ENCODE measurements around the gene SLC25A13.

The SLC25A13 gene

GRCh38 chr7:96102096-96102811 is 219.6 kb downstream of the SLC25A13 start:
- H3K27ac ChIP-seq (ENCODE audit: low read length): no peak overlapping the region
- H3K9me3 ChIP-seq (ENCODE audit: control insufficient read depth in 2 of 2, low read length in 2 of 2): peaks cover 4 to 5% of the 10 kb centered on the region in 2 donors
- no peak overlapping the region for H3K9ac ChIP-seq (ENCODE audit: low read length in 2 of 2)
- H3K27me3 ChIP-seq (ENCODE audit: control insufficient read depth in 1 of 2, insufficient read depth in 2 of 2, low read length in 2 of 2): no peaks in the 10 kb centered on the region
- no peaks in the 10 kb centered on the region for H3K4me1 ChIP-seq (ENCODE audit: control insufficient read depth, insufficient read depth, low read length)
- no peaks in the 10 kb centered on the region for H3K36me3 ChIP-seq (ENCODE audit: control insufficient read depth in 2 of 2, insufficient read depth in 2 of 2, low read length in 2 of 2)
- H3K4me3 ChIP-seq (ENCODE audit: low read length in 2 of 2): no peak overlapping the region

- no peak overlapping the region for H3K27ac ChIP-seq (ENCODE audit: low read length)
- no peaks in the 10 kb centered on the region for H3K36me3 ChIP-seq (ENCODE audit: control insufficient read depth in 2 of 2, insufficient read depth in 2 of 2, low read length in 2 of 2)
- H3K4me3 ChIP-seq (ENCODE audit: low read length in 2 of 2): no peak overlapping the region
- H3K4me1 ChIP-seq (ENCODE audit: control insufficient read depth, insufficient read depth, low read length): no peaks in the 10 kb centered on the region
- H3K9me3 ChIP-seq (ENCODE audit: control insufficient read depth in 2 of 2, low read length in 2 of 2): peaks cover 4 to 5% of the 10 kb centered on the region in 2 donors
- H3K27me3 ChIP-seq (ENCODE audit: control insufficient read depth in 1 of 2, insufficient read depth in 2 of 2, low read length in 2 of 2): no peaks in the 10 kb centered on the region
- no peak overlapping the region for H3K9ac ChIP-seq (ENCODE audit: low read length in 2 of 2)
These were observed 221.2 kb downstream of the SLC25A13 start for GRCh38 chr7:96100737-96101136.

- H3K36me3 ChIP-seq (ENCODE audit: control insufficient read depth in 2 of 2, insufficient read depth in 2 of 2, low read length in 2 of 2): no peaks in the 10 kb centered on the region
- H3K4me3 ChIP-seq (ENCODE audit: low read length in 2 of 2): no peak overlapping the region
- H3K9ac ChIP-seq (ENCODE audit: low read length in 2 of 2): no peak overlapping the region
- H3K27ac ChIP-seq (ENCODE audit: low read length): no peak overlapping the region
- H3K4me1 ChIP-seq (ENCODE audit: control insufficient read depth, insufficient read depth, low read length): no peaks in the 10 kb centered on the region
- no peaks in the 10 kb centered on the region for H3K27me3 ChIP-seq (ENCODE audit: control insufficient read depth in 1 of 2, insufficient read depth in 2 of 2, low read length in 2 of 2)
- H3K9me3 ChIP-seq (ENCODE audit: control insufficient read depth in 2 of 2, low read length in 2 of 2): peaks cover 4 to 5% of the 10 kb centered on the region in 2 donors
These were observed 224.1 kb downstream of the SLC25A13 start for GRCh38 chr7:96097835-96098234.

GRCh38 chr7:96093435-96093834 is 228.5 kb downstream of the SLC25A13 start:
- no peaks in the 10 kb centered on the region for H3K27me3 ChIP-seq (ENCODE audit: control insufficient read depth in 1 of 2, insufficient read depth in 2 of 2, low read length in 2 of 2)
- H3K9me3 ChIP-seq (ENCODE audit: control insufficient read depth in 2 of 2, low read length in 2 of 2): no peaks in the 10 kb centered on the region
- no peak overlapping the region for H3K4me3 ChIP-seq (ENCODE audit: low read length in 2 of 2)
- H3K9ac ChIP-seq (ENCODE audit: low read length in 2 of 2): no peak overlapping the region
- H3K4me1 ChIP-seq (ENCODE audit: control insufficient read depth, insufficient read depth, low read length): no peaks in the 10 kb centered on the region
- H3K36me3 ChIP-seq (ENCODE audit: control insufficient read depth in 2 of 2, insufficient read depth in 2 of 2, low read length in 2 of 2): no peaks in the 10 kb centered on the region
- no peak overlapping the region for H3K27ac ChIP-seq (ENCODE audit: low read length)

DNA sequence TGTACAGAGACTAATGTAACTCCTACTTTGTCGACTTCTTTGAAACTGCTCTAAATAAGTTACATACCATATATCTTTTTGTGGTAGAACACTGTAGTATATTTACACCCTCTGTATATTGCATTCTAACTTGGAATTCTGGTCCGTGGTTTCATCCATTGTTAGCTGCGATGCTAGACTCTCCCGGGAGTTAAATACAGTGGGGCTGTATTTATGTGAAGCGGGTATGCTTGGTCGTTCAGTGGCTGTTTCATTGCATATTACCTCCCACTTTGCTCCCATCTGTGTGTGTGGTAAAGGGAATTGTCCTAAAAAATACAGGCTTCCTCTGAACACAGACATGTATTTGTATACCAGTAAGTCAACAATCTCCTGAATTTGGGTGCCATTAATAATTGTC is 231.1 kb downstream of the SLC25A13 start:
- H3K9me3 ChIP-seq (ENCODE audit: control insufficient read depth in 2 of 2, low read length in 2 of 2): no peaks in the 10 kb centered on the region
- H3K4me1 ChIP-seq (ENCODE audit: control insufficient read depth, insufficient read depth, low read length): no peaks in the 10 kb centered on the region
- H3K27ac ChIP-seq (ENCODE audit: low read length): no peak overlapping the region
- H3K27me3 ChIP-seq (ENCODE audit: control insufficient read depth in 1 of 2, insufficient read depth in 2 of 2, low read length in 2 of 2): no peaks in the 10 kb centered on the region
- no peak overlapping the region for H3K9ac ChIP-seq (ENCODE audit: low read length in 2 of 2)
- H3K4me3 ChIP-seq (ENCODE audit: low read length in 2 of 2): no peak overlapping the region
- H3K36me3 ChIP-seq (ENCODE audit: control insufficient read depth in 2 of 2, insufficient read depth in 2 of 2, low read length in 2 of 2): no peaks in the 10 kb centered on the region

DNA sequence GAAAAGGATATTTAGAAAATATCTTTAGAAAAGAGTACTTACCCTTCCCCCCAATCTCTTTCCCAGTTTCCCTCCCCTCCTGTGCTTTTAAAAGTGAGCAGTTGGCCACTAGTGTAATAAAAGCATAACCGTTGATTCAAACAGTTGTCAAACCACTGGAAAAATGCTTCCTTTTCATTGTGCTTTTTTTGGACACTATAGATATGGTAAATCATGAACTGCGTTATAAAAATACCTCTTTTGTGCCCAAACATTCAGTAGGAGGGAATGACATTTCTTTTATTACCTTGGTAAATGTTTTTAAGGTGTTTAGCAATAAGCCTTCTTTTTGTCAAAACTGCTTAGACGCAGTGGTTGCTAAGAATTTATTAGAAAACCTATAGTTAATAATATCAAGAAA is 232.4 kb downstream of the SLC25A13 start:
- H3K9me3 ChIP-seq (ENCODE audit: control insufficient read depth in 2 of 2, low read length in 2 of 2): no peaks in the 10 kb centered on the region
- no peaks in the 10 kb centered on the region for H3K4me1 ChIP-seq (ENCODE audit: control insufficient read depth, insufficient read depth, low read length)
- H3K27ac ChIP-seq (ENCODE audit: low read length): no peak overlapping the region
- no peak overlapping the region for H3K4me3 ChIP-seq (ENCODE audit: low read length in 2 of 2)
- H3K36me3 ChIP-seq (ENCODE audit: control insufficient read depth in 2 of 2, insufficient read depth in 2 of 2, low read length in 2 of 2): no peaks in the 10 kb centered on the region
- H3K9ac ChIP-seq (ENCODE audit: low read length in 2 of 2): no peak overlapping the region
- H3K27me3 ChIP-seq (ENCODE audit: control insufficient read depth in 1 of 2, insufficient read depth in 2 of 2, low read length in 2 of 2): no peaks in the 10 kb centered on the region

GRCh38 chr7:96088579-96088978 is 233.3 kb downstream of the SLC25A13 start:
- Histone ChIP-seq H3K9ac (ENCODE audit: low read length in 2 of 2) (no peak overlapping the region), H3K9me3 (ENCODE audit: control insufficient read depth in 2 of 2, low read length in 2 of 2) (no peaks in the 10 kb centered on the region), H3K27me3 (ENCODE audit: control insufficient read depth in 1 of 2, insufficient read depth in 2 of 2, low read length in 2 of 2) (no peaks in the 10 kb centered on the region), H3K4me1 (ENCODE audit: control insufficient read depth, insufficient read depth, low read length) (no peaks in the 10 kb centered on the region), H3K36me3 (ENCODE audit: control insufficient read depth in 2 of 2, insufficient read depth in 2 of 2, low read length in 2 of 2) (no peaks in the 10 kb centered on the region), H3K27ac (ENCODE audit: low read length) (no peak overlapping the region), H3K4me3 (ENCODE audit: low read length in 2 of 2) (no peak overlapping the region)

DNA sequence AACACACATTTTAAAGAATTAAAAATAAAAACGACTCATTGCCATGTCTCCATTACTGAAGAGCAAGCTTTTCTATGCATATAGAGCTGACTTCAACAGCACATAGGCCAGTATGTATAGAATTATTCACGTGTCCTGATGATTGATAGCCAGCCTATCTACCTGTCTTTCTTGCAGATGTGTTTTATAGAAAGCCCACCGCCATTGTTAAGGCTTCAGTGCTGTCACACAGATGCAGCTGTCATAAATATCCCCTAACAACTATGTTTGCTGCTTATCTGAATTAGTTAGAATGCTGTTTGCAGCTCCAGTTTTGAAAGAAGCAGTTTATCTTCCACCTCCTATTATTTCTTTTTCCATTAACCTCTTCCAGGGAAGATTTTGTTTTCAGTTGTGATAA is 235.9 kb downstream of the SLC25A13 start:
- Histone ChIP-seq H3K9me3 (ENCODE audit: control insufficient read depth in 2 of 2, low read length in 2 of 2) (no peaks in the 10 kb centered on the region), H3K4me1 (ENCODE audit: control insufficient read depth, insufficient read depth, low read length) (no peaks in the 10 kb centered on the region), H3K27me3 (ENCODE audit: control insufficient read depth in 1 of 2, insufficient read depth in 2 of 2, low read length in 2 of 2) (no peaks in the 10 kb centered on the region), H3K36me3 (ENCODE audit: control insufficient read depth in 2 of 2, insufficient read depth in 2 of 2, low read length in 2 of 2) (no peaks in the 10 kb centered on the region), H3K4me3 (ENCODE audit: low read length in 2 of 2) (no peak overlapping the region), H3K27ac (ENCODE audit: low read length) (no peak overlapping the region), H3K9ac (ENCODE audit: low read length in 2 of 2) (no peak overlapping the region)

GRCh38 chr7:96084881-96085553 is 236.9 kb downstream of the SLC25A13 start:
- H3K4me1 ChIP-seq (ENCODE audit: control insufficient read depth, insufficient read depth, low read length): no peaks in the 10 kb centered on the region
- no peak overlapping the region for H3K4me3 ChIP-seq (ENCODE audit: low read length in 2 of 2)
- H3K9ac ChIP-seq (ENCODE audit: low read length in 2 of 2): no peak overlapping the region
- H3K27ac ChIP-seq (ENCODE audit: low read length): no peak overlapping the region
- no peaks in the 10 kb centered on the region for H3K36me3 ChIP-seq (ENCODE audit: control insufficient read depth in 2 of 2, insufficient read depth in 2 of 2, low read length in 2 of 2)
- H3K9me3 ChIP-seq (ENCODE audit: control insufficient read depth in 2 of 2, low read length in 2 of 2): no peaks in the 10 kb centered on the region
- H3K27me3 ChIP-seq (ENCODE audit: control insufficient read depth in 1 of 2, insufficient read depth in 2 of 2, low read length in 2 of 2): no peaks in the 10 kb centered on the region

GRCh38 chr7:96080027-96080426 is 241.9 kb downstream of the SLC25A13 start:
- Histone ChIP-seq H3K36me3 (ENCODE audit: control insufficient read depth in 2 of 2, insufficient read depth in 2 of 2, low read length in 2 of 2) (no peaks in the 10 kb centered on the region), H3K9me3 (ENCODE audit: control insufficient read depth in 2 of 2, low read length in 2 of 2) (no peaks in the 10 kb centered on the region), H3K27ac (ENCODE audit: low read length) (no peak overlapping the region), H3K4me1 (ENCODE audit: control insufficient read depth, insufficient read depth, low read length) (no peaks in the 10 kb centered on the region), H3K27me3 (ENCODE audit: control insufficient read depth in 1 of 2, insufficient read depth in 2 of 2, low read length in 2 of 2) (peaks cover 0 to 6% of the 10 kb centered on the region in 2 donors), H3K9ac (ENCODE audit: low read length in 2 of 2) (no peak overlapping the region), H3K4me3 (ENCODE audit: low read length in 2 of 2) (no peak overlapping the region)

DNA sequence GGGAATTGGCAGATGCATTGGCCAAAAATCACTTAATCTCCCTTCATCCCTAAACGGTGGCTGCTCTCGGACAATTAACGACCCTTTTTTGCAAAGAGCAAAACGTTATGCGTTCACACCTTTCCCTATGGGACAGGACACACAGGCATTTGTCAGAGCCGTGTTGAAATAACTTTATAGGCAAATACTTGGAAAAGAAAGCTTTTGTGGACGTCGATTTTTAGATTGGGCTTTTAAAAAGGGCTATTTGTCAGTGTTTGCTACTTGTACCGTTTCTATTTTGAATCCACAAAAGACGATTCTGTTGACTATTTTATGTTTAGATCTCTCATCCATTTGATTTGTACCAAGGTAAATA is 245.6 kb downstream of the SLC25A13 start:
- Histone ChIP-seq H3K4me3 (ENCODE audit: low read length in 2 of 2) (peak overlapping the region; percentile 74 to 76), H3K9me3 (ENCODE audit: control insufficient read depth in 2 of 2, low read length in 2 of 2) (no peaks in the 10 kb centered on the region), H3K27ac (ENCODE audit: low read length) (no peak overlapping the region), H3K9ac (ENCODE audit: low read length in 2 of 2) (peak overlapping the region in 1 of 2 donors; percentile 37), H3K36me3 (ENCODE audit: control insufficient read depth in 2 of 2, insufficient read depth in 2 of 2, low read length in 2 of 2) (no peaks in the 10 kb centered on the region), H3K4me1 (ENCODE audit: control insufficient read depth, insufficient read depth, low read length) (no peaks in the 10 kb centered on the region), H3K27me3 (ENCODE audit: control insufficient read depth in 1 of 2, insufficient read depth in 2 of 2, low read length in 2 of 2) (peaks cover 0 to 6% of the 10 kb centered on the region in 2 donors)
